Ishikawa (cell line): Measurements from ENCODE around the gene KCNK7.

Experiments
- CEBPB ChIP-seq: IDR thresholded peaks from 2 replicates; pipeline ENCODE4 v1.6.1; 2012
- CREB1 ChIP-seq: IDR thresholded peaks from 2 replicates; pipeline ENCODE4 v1.6.1; 2012; ENCODE audit warnings: low read depth
- EGR1 ChIP-seq: IDR thresholded peaks from 2 replicates; pipeline ENCODE4 v1.6.1; 2012
- EP300 ChIP-seq: IDR thresholded peaks from 2 replicates; pipeline ENCODE4 v1.6.1; 2012; ENCODE audit warnings: borderline replicate concordance
- FOXM1 ChIP-seq: IDR thresholded peaks from 2 replicates; pipeline ENCODE4 v1.6.1; 2012; ENCODE audit warnings: low read depth, borderline replicate concordance
- NFIC ChIP-seq: IDR thresholded peaks from 2 replicates; pipeline ENCODE4 v1.6.1; 2012
- RAD21 ChIP-seq: IDR thresholded peaks from 2 replicates; pipeline ENCODE4 v1.6.1; 2012; ENCODE audit warnings: low read depth
- TAF1 ChIP-seq: IDR thresholded peaks from 2 replicates; pipeline ENCODE4 v1.6.1; 2012; ENCODE audit warnings: low read depth, mild to moderate bottlenecking
- TCF12 ChIP-seq: IDR thresholded peaks from 2 replicates; pipeline ENCODE4 v1.6.1; 2012; ENCODE audit warnings: low read depth
- TEAD4 ChIP-seq: IDR thresholded peaks from 2 replicates; pipeline ENCODE4 v1.6.1; 2012
- YY1 ChIP-seq: IDR thresholded peaks from 2 replicates; pipeline ENCODE4 v1.6.1; 2012; ENCODE audit warnings: low read depth
- ZBTB7A ChIP-seq: IDR thresholded peaks from 2 replicates; pipeline ENCODE4 v1.6.1; 2012; ENCODE audit warnings: low read depth
- TF ChIP-seq, protein P1 (sequence below): IDR thresholded peaks from 2 replicates; pipeline ENCODE4 v1.6.1; 2012; ENCODE audit warnings: low read depth, mild to moderate bottlenecking
- TF ChIP-seq, protein P2 (sequence below): IDR thresholded peaks from 2 replicates; pipeline ENCODE4 v1.6.1; 2012
- TF ChIP-seq, protein P3 (sequence below): IDR thresholded peaks from 2 replicates; pipeline ENCODE4 v1.6.1; 2012

KCNK7 gene

DNA sequence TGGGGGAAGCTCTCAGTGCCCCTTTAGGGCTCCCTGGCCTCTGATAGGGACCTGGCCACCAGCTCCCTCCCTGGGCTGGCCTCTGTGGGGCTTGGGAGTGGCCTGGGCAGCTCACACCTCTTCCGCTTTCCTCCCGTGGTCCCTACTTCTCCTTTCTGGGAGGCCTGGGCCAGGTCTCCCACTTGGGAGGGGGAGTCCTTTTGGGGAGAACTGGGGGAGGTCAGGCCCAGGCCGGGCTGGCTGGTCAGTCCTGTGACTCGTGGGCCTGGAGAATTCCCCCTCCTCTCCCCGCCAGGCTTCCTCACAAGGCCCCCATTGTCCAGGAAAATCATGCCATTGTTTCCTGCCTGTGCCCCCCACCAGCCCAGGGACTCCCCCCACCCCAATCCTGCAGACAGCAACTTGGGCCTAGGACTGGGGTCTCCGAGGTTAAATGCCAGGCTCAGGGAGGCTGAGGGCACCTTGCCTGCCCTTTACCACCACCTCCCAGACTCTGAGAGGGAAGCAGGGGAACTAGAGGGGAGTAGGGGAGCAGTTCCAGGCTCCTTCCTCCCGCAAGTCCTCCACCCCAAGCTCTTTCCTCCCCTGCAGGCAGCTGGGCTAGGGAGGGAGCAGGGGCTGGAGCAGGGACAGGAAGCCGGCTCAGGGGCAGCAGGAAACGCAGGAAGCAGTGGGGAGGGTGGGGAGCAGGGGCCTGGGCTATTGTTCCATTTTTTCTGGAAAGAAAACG lies 15.6 kb upstream of the KCNK7 start:
- TF ChIP-seq RAD21 (no peak), TCF12 (no peak), NFIC (no peak), YY1 (no peak)

DNA sequence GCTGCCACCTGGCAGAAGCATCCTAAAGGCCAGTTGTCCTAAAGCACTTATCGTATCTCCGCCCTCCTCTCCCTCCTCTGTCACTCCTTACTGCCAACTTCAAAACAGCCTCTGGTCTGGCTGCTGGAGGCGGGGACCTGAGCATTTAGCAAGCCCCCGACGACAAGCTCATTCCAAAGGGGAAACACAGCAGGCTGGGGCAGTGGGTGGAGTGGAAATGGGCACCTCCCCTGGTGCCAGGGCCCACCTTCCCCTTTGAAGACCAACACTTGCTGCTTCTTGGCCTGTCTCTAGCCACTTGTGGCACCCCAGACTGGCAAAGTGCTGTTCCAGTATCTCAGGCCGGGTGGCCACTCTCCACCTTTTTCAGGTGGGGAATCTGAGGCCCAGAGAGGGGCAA lies 14.8 kb upstream of the KCNK7 start:
- TF ChIP-seq CREB1 (no peak), ZBTB7A (no peak), EP300 (no peak), YY1 (no peak), TEAD4 (no peak), TAF1 (no peak), RAD21 (no peak), NFIC (no peak), FOXM1 (no peak), TCF12 (no peak), CEBPB (no peak), EGR1 (no peak)
- TF ChIP-seq, protein P1, sequence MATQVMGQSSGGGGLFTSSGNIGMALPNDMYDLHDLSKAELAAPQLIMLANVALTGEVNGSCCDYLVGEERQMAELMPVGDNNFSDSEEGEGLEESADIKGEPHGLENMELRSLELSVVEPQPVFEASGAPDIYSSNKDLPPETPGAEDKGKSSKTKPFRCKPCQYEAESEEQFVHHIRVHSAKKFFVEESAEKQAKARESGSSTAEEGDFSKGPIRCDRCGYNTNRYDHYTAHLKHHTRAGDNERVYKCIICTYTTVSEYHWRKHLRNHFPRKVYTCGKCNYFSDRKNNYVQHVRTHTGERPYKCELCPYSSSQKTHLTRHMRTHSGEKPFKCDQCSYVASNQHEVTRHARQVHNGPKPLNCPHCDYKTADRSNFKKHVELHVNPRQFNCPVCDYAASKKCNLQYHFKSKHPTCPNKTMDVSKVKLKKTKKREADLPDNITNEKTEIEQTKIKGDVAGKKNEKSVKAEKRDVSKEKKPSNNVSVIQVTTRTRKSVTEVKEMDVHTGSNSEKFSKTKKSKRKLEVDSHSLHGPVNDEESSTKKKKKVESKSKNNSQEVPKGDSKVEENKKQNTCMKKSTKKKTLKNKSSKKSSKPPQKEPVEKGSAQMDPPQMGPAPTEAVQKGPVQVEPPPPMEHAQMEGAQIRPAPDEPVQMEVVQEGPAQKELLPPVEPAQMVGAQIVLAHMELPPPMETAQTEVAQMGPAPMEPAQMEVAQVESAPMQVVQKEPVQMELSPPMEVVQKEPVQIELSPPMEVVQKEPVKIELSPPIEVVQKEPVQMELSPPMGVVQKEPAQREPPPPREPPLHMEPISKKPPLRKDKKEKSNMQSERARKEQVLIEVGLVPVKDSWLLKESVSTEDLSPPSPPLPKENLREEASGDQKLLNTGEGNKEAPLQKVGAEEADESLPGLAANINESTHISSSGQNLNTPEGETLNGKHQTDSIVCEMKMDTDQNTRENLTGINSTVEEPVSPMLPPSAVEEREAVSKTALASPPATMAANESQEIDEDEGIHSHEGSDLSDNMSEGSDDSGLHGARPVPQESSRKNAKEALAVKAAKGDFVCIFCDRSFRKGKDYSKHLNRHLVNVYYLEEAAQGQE = no peak
- TF ChIP-seq, protein P2, sequence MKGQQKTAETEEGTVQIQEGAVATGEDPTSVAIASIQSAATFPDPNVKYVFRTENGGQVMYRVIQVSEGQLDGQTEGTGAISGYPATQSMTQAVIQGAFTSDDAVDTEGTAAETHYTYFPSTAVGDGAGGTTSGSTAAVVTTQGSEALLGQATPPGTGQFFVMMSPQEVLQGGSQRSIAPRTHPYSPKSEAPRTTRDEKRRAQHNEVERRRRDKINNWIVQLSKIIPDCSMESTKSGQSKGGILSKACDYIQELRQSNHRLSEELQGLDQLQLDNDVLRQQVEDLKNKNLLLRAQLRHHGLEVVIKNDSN = no peak
- TF ChIP-seq, protein P3, sequence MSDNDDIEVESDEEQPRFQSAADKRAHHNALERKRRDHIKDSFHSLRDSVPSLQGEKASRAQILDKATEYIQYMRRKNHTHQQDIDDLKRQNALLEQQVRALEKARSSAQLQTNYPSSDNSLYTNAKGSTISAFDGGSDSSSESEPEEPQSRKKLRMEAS = no peak

DNA sequence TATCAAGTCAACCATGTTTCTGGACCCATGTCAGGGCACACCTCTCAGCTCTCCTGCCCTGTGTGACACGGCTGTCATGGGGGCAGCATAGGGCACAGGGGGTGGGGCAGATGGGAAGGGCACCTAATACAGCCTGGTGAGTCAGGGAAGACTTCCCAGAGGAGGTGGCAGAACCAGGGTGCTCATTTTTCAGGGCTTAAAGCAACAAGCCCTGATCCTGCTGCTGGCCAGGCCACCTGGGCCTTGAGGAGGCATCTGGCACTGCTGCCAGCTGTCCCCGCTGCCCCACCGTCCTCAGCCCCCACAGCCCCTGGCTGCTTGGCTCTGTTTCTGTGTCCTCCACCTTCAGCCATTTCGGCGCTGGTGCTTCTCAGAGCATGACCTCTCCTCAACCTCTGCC lies 14.1 kb upstream of the KCNK7 start:
- no peak for TF ChIP-seq EP300
- TF ChIP-seq TAF1 = no peak
- no peak for TF ChIP-seq CEBPB
- TF ChIP-seq, protein P2 = no peak
- TF ChIP-seq TEAD4 = no peak
- no peak for TF ChIP-seq TCF12
- no peak for TF ChIP-seq RAD21
- TF ChIP-seq ZBTB7A = no peak
- no peak for TF ChIP-seq YY1
- TF ChIP-seq CREB1 = no peak
- no peak for TF ChIP-seq FOXM1

DNA sequence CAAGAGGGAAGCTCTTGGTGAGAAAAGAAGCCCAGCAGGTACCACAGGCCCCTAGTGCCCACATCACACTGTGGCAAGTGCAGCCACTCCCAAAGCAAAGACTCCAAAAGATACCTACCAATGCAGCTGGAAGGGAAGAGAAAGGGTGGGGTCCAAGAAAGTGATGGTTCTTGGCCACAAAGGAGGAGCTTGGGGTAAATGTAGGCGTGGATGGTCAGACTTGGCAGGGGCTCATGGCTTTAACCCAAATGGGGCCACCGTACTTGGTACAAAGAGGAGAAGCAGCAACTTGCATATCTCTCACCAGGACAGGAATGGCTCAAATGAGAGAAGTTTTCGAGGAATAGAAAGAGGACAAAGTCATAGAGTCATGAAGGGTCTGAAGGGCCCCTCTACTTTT lies 13.6 kb upstream of the KCNK7 start:
- TF ChIP-seq FOXM1 = no peak
- no peak for TF ChIP-seq NFIC
- TF ChIP-seq TCF12 = no peak

DNA sequence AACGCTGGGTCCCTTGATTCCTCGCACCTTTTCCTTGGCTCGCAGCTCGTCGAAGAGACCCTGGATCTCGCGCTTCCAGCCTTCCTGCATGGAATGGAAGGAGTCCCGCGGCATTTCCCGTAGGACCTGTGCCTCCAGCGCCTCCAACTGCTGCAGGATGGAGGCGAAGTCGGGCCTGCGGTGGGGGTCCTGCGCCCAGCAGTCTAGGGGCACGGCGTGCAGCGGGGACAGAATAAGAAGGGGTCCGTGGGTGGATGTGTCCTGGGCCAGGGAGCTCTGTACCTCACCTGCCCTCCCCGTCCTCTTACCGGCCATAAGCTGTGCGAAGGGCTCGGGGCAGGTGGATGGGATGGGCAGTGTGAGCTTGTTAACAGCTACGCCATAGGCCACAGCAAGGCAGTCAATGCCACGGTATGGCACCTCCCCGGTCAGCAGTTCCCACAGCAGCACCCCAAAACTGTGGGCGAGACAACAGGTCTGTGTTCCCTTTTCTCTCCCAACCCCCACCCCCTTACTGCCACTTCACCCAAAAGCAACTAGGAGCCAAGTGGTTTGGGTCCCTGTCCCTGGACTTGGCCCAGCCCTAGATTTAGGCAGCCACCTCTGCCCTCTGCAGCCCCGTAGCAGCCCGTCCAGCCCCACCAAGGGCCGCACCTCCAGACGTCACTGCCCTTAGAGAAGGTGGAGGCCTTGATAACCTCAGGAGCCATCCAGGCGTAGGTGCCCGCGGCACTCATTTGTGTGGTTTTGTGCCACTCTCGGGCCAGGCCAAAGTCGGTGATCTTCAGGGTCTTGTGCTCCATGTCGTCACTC lies 12.2 kb upstream of the KCNK7 start:
- TF ChIP-seq EGR1 (no peak), NFIC (no peak), TAF1 (no peak), CREB1 (no peak), EP300 (no peak), TEAD4 (no peak), CEBPB (no peak), ZBTB7A (no peak), FOXM1 (no peak), RAD21 (no peak), YY1 (no peak)
- TF ChIP-seq, protein P3 = no peak

DNA sequence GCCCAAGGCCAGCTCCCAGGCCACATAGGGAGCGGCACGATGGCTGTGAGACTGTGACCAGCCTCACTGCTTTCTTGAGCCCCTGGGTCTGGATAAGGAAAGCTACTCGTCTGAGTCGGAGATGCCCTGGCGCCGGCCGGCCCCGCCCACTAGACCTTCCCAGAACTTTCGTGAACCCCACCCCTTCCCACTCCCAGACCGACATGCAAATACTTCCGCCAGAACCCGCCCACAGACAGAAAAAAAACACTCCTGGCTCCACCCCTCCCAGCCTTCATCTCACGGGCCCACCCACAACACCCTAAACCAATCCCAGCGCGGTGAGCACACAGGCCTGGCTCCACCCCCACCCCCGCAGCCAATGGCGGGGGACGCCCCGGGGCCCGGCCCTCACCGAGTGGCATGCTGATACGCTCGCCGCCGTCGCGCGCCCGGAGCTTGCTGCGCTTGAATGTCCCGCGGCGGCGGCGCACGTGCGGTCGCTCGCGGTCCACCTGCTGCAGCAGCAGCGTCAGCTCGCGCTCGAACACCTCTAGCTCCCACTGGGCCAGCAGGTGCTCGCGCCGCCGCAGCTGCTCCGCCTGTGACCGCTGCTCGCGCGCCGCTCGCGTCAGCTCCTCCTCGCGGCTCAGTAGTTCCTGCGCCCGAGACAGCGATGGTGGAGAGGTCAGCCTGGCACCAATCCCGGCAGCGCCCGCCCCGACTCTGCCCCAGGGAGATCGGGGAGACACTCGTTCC lies 11.4 kb upstream of the KCNK7 start:
- TF ChIP-seq NFIC (peak; percentile 64), YY1 (peak; percentile 56; the same call in 1 of the 2 replicates), EGR1 (peak; percentile 49; the same call in 1 of the 2 replicates), ZBTB7A (no peak), CREB1 (peak; percentile 43; the same call in 1 of the 2 replicates), TAF1 (peak; percentile 45; the same call in 1 of the 2 replicates), CEBPB (no peak), TCF12 (peak; percentile 87), RAD21 (no peak), TEAD4 (peak; percentile 72; the same call in 1 of the 2 replicates), FOXM1 (peak; percentile 27; the same call in 1 of the 2 replicates), EP300 (peak; percentile 61; the same call in 1 of the 2 replicates)
- TF ChIP-seq, protein P3 = peak; percentile 100
- TF ChIP-seq, protein P1 = no peak
- TF ChIP-seq, protein P2 = peak; percentile 68
